WTC11 (cell line): ENCODE results near the gene ARAF. TPM values are rescaled to one million over a fixed set of nuclear protein-coding genes. Genes with fewer than 3 reads are reported as not detected.

Experiments
- ATAC-seq: fragments of 200-7000 bp; cut with Tn5 transposase; 2 replicates; pipeline ENCODE4 v1.10.0; 2021; ENCODE audit warnings: mild to moderate bottlenecking, moderate library complexity
- CTCF ChIA-PET: fragments of 300-600 bp; sonication (Branson Sonifier 250); formaldehyde crosslinking; loops from one replicate; lab custom pipeline; 2021; ENCODE audit warnings: antibody characterized with exemption; lab: Charles Lee
- POLR2A ChIA-PET: fragments of 350-600 bp; sonication (Branson Sonifier 250); formaldehyde crosslinking; loops from one replicate; lab custom pipeline; 2021; ENCODE audit warnings: antibody characterized with exemption; lab: Charles Lee
- DNase-seq: peaks from one replicate; pipeline ENCODE4 v3.0.0; 2021; ENCODE audit warnings: low spot score
- H3K27ac Mint-ChIP-seq: 2 replicates; pipeline ENCODE4 v1.8.0; 2021; ENCODE audit warnings: mixed read lengths
- H3K27me3 Mint-ChIP-seq: 2 replicates; pipeline ENCODE4 v1.8.0; 2021; ENCODE audit warnings: low read depth, mild to moderate bottlenecking, moderate library complexity, mixed read lengths
- H3K36me3 Mint-ChIP-seq: 2 replicates; pipeline ENCODE4 v1.8.0; 2021; ENCODE audit warnings: mixed read lengths
- H3K4me1 Mint-ChIP-seq: 2 replicates; pipeline ENCODE4 v1.8.0; 2022; ENCODE audit warnings: mixed read lengths
- H3K4me3 Mint-ChIP-seq: 2 replicates; pipeline ENCODE4 v1.8.0; 2021; ENCODE audit warnings: mild to moderate bottlenecking, moderate library complexity, mixed read lengths
- H3K9me3 Mint-ChIP-seq: 2 replicates; pipeline ENCODE4 v1.8.0; 2021; ENCODE audit warnings: mixed read lengths
- AR ChIP-seq: fragments of 250-450 bp; sonication (Bioruptor Pico); IDR thresholded peaks from 2 replicates; pipeline ENCODE4 v1.9.0; 2021; ENCODE audit warnings: mild to moderate bottlenecking
- ATF3 ChIP-seq: sonication (generic); formaldehyde crosslinking; conservative IDR thresholded peaks from 2 replicates; pipeline ENCODE4 v1.8.1; 2022; ENCODE audit warnings: mild to moderate bottlenecking, missing genetic modification reagents
- CBFB ChIP-seq: sonication (generic); formaldehyde crosslinking; IDR thresholded peaks from 2 replicates; pipeline ENCODE4 v1.8.1; 2022; ENCODE audit warnings: mild to moderate bottlenecking, low read depth, missing genetic modification reagents
- CTCF ChIP-seq: fragments of 200-600 bp; IDR thresholded peaks from 2 replicates; pipeline ENCODE4 v1.8.0; 2022; ENCODE audit warnings: antibody characterized with exemption
- E2F5 ChIP-seq: sonication (generic); formaldehyde crosslinking; IDR thresholded peaks from 2 replicates; pipeline ENCODE4 v1.8.1; 2022; ENCODE audit warnings: mild to moderate bottlenecking, moderate library complexity, missing genetic modification reagents
- FOXJ3 ChIP-seq: sonication (generic); formaldehyde crosslinking; IDR thresholded peaks from 2 replicates; pipeline ENCODE4 v1.9.0; 2021; ENCODE audit warnings: missing genetic modification reagents, mild to moderate bottlenecking, borderline replicate concordance
- FOXK1 ChIP-seq: sonication (generic); formaldehyde crosslinking; IDR thresholded peaks from 2 replicates; pipeline ENCODE4 v1.8.0; 2022; ENCODE audit warnings: mild to moderate bottlenecking, moderate library complexity, missing genetic modification reagents
- HMGA2 ChIP-seq: fragments of 250-450 bp; sonication (Bioruptor Pico); IDR thresholded peaks from 2 replicates; pipeline ENCODE4 v1.4.0; 2021; ENCODE audit warnings: mild to moderate bottlenecking, moderate library complexity
- MYBL2 ChIP-seq: sonication (generic); formaldehyde crosslinking; IDR thresholded peaks from 2 replicates; pipeline ENCODE4 v1.8.1; 2023; ENCODE audit warnings: mild to moderate bottlenecking, moderate library complexity, missing genetic modification reagents
- TP53 ChIP-seq: sonication (generic); formaldehyde crosslinking; IDR thresholded peaks from 2 replicates; pipeline ENCODE4 v1.8.1; 2023; ENCODE audit warnings: mild to moderate bottlenecking, missing genetic modification reagents
- USF1 ChIP-seq: sonication (generic); formaldehyde crosslinking; IDR thresholded peaks from 2 replicates; pipeline ENCODE4 v1.8.0; 2022; ENCODE audit warnings: mild to moderate bottlenecking, missing genetic modification reagents
- ZBTB43 ChIP-seq: sonication (generic); formaldehyde crosslinking; IDR thresholded peaks from 2 replicates; pipeline ENCODE4 v1.8.1; 2023; ENCODE audit warnings: mild to moderate bottlenecking, missing genetic modification reagents
- ZMAT4 ChIP-seq: fragments of 250-450 bp; sonication (Bioruptor Pico); IDR thresholded peaks from 2 replicates; pipeline ENCODE4 v1.9.0; 2021; ENCODE audit warnings: mild to moderate bottlenecking
- ZNF121 ChIP-seq: sonication (generic); formaldehyde crosslinking; IDR thresholded peaks from 2 replicates; pipeline ENCODE4 v1.8.0; 2023; ENCODE audit warnings: missing genetic modification reagents
- ZNF219 ChIP-seq: sonication (generic); formaldehyde crosslinking; IDR thresholded peaks from 2 replicates; pipeline ENCODE4 v1.8.0; 2023; ENCODE audit warnings: missing genetic modification reagents, mild to moderate bottlenecking, borderline replicate concordance
- ZNF396 ChIP-seq: fragments of 250-450 bp; sonication (Bioruptor Pico); IDR thresholded peaks from 2 replicates; pipeline ENCODE4 v1.8.0; 2021; ENCODE audit warnings: mild to moderate bottlenecking, moderate library complexity, borderline replicate concordance
- ZNF423 ChIP-seq: fragments of 250-450 bp; sonication (Bioruptor Pico); IDR thresholded peaks from 2 replicates; pipeline ENCODE4 v2.1.2; 2022; ENCODE audit warnings: mild to moderate bottlenecking, moderate library complexity
- ZNF425 ChIP-seq: fragments of 250-450 bp; sonication (Bioruptor Pico); conservative IDR thresholded peaks from 2 replicates; pipeline ENCODE4 v1.9.0; 2021; ENCODE audit warnings: mild to moderate bottlenecking
- total RNA-seq: library from RNA; stranded (reverse); gene quantifications from 3 replicates; pipeline ENCODE4 v1.2.3, GENCODE V29; 2021

The ARAF gene
- total RNA-seq, 1 experiment from 2014 or later, result 55.1 TPM

GRCh38 chrX:47562615-47563243 lies 1.7 kb downstream of the ARAF start:
- no peaks in the 10 kb centered on the region for H3K27me3 Mint-ChIP-seq
- H3K27ac Mint-ChIP-seq, result peak overlapping the region; percentile 89
- peaks cover 20% of the 10 kb centered on the region for H3K36me3 Mint-ChIP-seq
- H3K4me3 Mint-ChIP-seq, result peak overlapping the region; percentile 88
- H3K9me3 Mint-ChIP-seq, result no peaks in the 10 kb centered on the region
- TF ChIP-seq USF1 (CRISPR knock-in tag) (no peak), CTCF (0 out of 2 replicates have a peak, but pooled peaks have one; percentile 30), ZNF121 (CRISPR knock-in tag) (no peak), ZNF219 (no peak), CBFB (CRISPR knock-in tag) (no peak)
- DNase-seq (no peak), ATAC-seq (no peak)
- POLR2A ChIA-PET, result no interaction called here
- peaks cover 13% of the 10 kb centered on the region for H3K4me1 Mint-ChIP-seq
- CTCF ChIA-PET, result interaction anchor here (0.7 to 1.5 kb wide), 2 partner anchors 56 to 62 kb away, joined by 3 to 6 read pairs; no protein-coding TSS in a partner anchor

- H3K36me3 Mint-ChIP-seq, result peaks cover 27% of the 10 kb centered on the region
- no peak for ATAC-seq
- H3K4me3 Mint-ChIP-seq, result no peak overlapping the region
- H3K27ac Mint-ChIP-seq, result no peak overlapping the region
- peaks cover 13% of the 10 kb centered on the region for H3K4me1 Mint-ChIP-seq
- POLR2A ChIA-PET, result no interaction called here
- no peak for DNase-seq
- CTCF ChIA-PET, result no interaction called here
- TF ChIP-seq AR (no peak), ZNF423 (CRISPR knock-in tag) (no peak), ZNF425 (CRISPR knock-in tag) (no peak), FOXJ3 (CRISPR knock-in tag) (no peak), TP53 (CRISPR knock-in tag) (no peak), MYBL2 (CRISPR knock-in tag) (no peak), ZMAT4 (no peak), USF1 (CRISPR knock-in tag) (no peak), ZBTB43 (CRISPR knock-in tag) (no peak), CTCF (no peak), FOXK1 (no peak), ATF3 (no peak), HMGA2 (no peak), ZNF396 (no peak), ZNF219 (no peak), E2F5 (CRISPR knock-in tag) (no peak)
- TF ChIP-seq, all 79 proteins: peak for 0
- H3K27me3 Mint-ChIP-seq, result no peaks in the 10 kb centered on the region
- no peaks in the 10 kb centered on the region for H3K9me3 Mint-ChIP-seq
Measured at GRCh38 chrX:47563801-47564315, 2.9 kb downstream of the ARAF start.
